Right ventricle myocardium superior (tissue), 1 donor: ENCODE data around the gene AADAC. TPM values are rescaled to one million over a fixed set of nuclear protein-coding genes. Genes with fewer than 3 reads are reported as not detected.
"Not testable (repeated sequence)": the region's sequence is repeated elsewhere in the genome, so short reads cannot be mapped to it uniquely, and the experiment has no call there.

Experiments used
- ATAC-seq: fragments of 200-7000 bp; cut with Tn5 transposase; one replicate; pipeline ENCODE4 v1.9.1; 2020; ENCODE audit warnings: mild to moderate bottlenecking; ENCODE audit not compliant: poor library complexity
- DNase-seq: peaks from one replicate; pipeline ENCODE4 v3.0.0-alpha.2; 2020
- intact Hi-C: fragments of 100-400 bp; cut with DNase I; formaldehyde crosslinking; loops from one replicate; pipeline ENCODE4 v1.11.2; 2022
- total RNA-seq: library from RNA; stranded (reverse); fragmentation: NEBNext Ultra II Directional; extraction: Animal tissue kit (Norgen Biotek cat#: 25700); gene quantifications from one replicate; pipeline ENCODE4 v1.2.1, GENCODE V29; 2021
- donor health status: DM: no; HTN: yes; CAD: no; lungs with severe emphysema.

AADAC gene
- total RNA-seq, 1 donor from 2014 or later, result not detected

DNA sequence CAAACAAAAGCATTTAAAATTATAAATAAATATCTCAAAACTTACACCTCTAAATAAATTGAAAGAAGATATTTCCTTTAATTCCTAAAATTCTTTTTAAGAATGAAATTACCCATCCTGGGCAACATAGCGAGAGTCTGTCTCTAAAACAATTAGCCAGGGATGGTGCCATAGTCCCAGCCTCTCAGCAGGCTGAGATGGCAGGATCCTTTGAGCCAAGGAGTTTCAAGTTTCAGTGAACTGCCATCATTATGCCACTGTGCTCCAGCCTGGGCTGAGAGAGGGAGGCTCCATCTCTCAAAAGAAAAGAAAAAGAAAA lies 25.4 kb downstream of the AADAC start:
- no peak for DNase-seq
- intact Hi-C loops, result loop anchor here (5.0 to 10.0 kb wide), 2 partner anchors 374 to 402 kb away; partner anchors contain the start of gene IGSF10
- ATAC-seq, result no peak

GRCh38 chr3:151841801-151842200 lies 27.9 kb downstream of the AADAC start:
- ATAC-seq, result no peak
- intact Hi-C loops, result no loop called here
- DNase-seq, result no peak

- intact Hi-C loops, result no loop called here
- DNase-seq (no peak), ATAC-seq (no peak)
These were observed 29.4 kb downstream of the AADAC start for GRCh38 chr3:151843275-151843674.

DNA sequence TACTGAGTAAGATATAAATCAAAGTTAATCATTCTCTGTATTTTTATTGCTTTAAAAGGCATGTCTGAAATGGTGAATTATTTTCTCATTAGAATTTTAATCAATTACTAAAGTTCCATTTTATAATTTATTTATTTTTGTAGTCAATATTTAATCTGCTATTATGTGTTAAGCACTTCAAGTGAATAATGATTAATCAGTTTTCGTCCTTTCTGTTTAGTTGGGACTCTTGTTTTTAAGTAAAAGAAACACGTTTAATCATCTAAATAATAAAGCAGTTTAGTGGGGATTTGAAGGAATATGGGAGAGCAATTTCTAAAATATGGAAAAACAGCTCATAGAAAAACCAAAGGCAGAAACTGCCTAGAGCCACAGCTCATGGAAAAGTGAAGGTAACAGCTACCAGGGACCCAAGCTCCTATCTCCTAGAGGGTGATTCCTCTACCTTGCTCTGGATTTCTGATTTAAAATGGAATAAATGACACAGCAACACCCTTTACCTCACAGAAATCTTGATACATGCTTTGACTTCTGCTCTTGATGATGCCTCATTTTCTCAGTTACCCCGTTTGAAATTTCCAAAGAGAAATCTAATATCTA lies 31.5 kb downstream of the AADAC start:
- intact Hi-C loops, result no loop called here

GRCh38 chr3:151850065-151850464 lies 36.1 kb downstream of the AADAC start:
- DNase-seq, ATAC-seq, intact Hi-C loops: not testable (repeated sequence)

More for the DNA sequence above, 31.5 kb downstream of the AADAC start:
- ATAC-seq (no peak), DNase-seq (no peak)

DNA sequence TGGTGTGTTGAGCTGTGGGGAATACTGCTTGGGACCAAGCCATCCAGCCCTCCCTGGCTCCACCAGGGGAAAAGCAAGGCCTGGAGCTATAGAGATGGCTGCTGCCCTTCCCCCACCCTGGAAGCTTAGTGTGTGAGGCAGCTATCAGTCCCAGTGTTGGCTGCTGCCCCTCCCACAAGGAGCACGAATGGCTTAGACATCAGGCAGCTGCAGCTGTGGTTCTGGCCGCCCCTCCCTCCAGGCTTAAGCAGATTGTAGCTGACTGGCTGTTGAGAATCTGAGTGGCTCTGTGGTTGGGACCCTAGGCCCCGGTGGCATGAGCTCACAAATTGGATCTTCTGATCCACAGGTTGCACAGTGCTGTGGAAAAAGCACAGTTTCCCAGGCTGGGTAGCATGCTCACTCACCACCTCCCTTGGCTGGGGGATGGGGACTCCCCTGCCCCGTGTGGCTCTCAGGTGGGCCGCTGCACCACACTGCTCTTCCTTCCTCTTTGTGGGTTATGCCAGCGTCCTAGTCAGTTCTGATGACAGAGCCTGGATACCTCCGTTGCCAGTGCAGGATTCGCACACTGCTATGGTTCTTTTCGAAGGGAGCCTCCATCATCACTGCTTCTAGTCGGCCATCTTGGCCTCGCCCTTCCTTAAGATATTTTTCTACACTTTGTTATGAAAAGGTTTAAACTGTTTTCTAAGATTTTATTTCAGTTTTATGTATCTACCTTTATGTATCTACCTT lies 38.3 kb downstream of the AADAC start:
- ATAC-seq, result no peak
- intact Hi-C loops, result no loop called here
- no peak for DNase-seq

DNA sequence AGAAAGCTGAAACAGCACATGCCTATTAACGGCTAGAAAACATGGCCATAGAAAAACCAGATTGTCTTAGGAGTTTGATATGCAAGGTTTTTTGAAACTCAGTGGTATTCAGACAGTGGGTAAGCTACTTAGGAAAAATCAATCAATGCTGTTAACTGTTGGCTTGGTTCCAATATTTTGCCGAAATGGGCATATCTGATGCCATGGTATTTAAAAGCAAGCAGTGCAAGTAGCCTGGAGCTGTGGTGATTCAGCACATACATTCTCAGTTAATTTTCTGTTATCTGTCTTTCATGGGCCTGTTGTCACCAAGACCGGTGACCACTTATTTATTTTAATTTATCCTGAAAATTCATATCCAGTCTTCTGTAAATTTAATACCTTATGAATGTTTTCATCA lies 42.2 kb downstream of the AADAC start:
- DNase-seq (no peak), ATAC-seq (no peak)
- intact Hi-C loops, result no loop called here

DNA sequence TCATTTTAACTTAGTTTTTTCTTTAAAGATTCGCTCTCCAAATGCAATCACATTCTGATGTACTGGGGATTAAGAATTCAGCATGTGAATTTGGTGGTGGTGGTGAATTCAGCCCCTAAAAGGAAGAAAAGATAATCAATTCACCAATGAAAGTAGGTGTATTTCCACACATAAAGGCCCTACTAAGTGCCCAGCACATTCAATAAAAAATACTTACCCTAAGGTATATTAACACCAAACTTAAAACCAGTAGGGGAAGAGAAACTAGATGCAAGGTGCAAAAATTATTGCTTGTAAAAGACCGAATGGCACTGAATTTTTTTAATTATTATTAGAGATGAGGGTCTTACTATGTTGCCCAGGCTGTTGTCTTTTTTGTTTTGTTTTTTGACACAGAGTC lies 42.7 kb downstream of the AADAC start:
- DNase-seq (no peak), ATAC-seq (no peak)
- intact Hi-C loops, result no loop called here

DNA sequence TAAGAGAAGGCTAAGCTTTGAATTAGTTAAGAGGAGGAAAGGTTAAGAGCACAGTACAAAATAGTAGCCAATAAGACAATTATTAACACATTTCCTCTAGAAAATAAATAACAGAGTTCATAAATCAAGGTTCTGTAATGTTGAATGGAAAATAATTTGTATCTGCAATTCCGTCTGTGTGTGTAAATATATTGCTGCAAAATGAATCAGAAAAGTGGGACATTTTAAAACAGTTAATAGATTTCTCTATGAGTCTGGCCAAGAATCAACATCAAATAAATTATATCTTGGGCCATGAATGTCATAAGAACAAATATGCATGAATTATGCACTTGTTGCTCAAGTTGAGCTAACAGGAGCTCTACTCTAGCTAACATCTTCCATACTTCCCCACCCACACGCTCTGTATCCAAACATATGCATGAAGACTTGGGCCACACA lies 45.3 kb downstream of the AADAC start:
- DNase-seq (no peak), ATAC-seq (no peak)
- intact Hi-C loops, result no loop called here

DNA sequence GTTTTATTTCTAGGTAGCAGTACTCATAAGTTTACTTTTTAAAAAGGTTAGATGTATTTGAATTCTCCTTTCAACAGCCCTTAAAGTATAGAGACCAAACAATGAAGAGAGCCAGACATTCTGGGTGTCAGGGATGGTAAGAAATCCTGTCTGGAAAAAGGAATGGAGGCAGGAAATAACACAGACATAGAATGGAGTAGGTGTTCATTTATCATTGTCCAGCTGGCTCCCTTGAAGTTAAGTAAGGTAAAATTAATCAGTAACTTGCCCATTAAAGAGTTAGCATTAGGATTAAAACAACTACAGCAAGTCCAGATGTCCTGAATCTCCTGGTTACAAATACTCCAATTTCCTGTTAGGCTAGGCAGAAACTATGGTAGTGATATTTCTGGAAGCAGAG lies 46.0 kb downstream of the AADAC start:
- ATAC-seq (no peak), DNase-seq (no peak)
- intact Hi-C loops, result no loop called here

GRCh38 chr3:151863611-151864010 lies 49.7 kb downstream of the AADAC start:
- ATAC-seq (no peak), DNase-seq (no peak)
- intact Hi-C loops, result no loop called here

DNA sequence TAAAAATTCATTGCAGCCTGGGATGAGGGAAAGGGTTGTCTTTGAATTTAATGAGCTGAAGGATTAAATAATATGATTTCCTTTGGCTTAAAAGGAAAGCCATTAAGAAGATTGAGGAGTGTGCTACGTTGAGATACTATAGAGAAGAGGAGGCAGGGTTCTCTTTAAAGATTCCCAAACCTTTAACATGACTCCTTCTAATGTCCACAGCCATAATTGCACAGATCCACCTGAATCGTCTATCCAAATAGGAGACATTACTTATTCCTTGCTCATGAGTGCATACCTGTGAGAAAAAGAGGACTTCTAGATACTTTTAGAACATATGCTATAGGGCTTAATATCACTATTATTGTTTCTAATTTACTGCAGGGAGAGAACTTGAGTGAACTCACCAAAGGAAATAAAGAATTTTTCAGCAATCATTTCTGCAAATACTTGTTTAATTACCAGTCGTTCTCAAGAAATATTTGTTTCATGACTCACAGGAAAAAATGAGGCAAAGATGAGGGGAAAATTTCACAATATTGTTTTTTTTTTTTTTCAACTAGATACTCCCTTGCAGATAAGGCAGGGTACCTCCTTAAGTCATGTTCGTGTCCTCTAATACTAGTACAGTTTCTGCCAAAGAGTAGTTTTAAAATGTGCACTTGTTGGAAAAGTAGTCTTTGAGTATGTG lies 50.6 kb downstream of the AADAC start:
- DNase-seq, result no peak
- ATAC-seq, result no peak
- intact Hi-C loops, result no loop called here

- intact Hi-C loops, result no loop called here
- DNase-seq (no peak), ATAC-seq (no peak)
These were observed 52.9 kb downstream of the AADAC start for GRCh38 chr3:151866711-151867410.

GRCh38 chr3:151867666-151868065 lies 53.8 kb downstream of the AADAC start:
- DNase-seq (no peak), ATAC-seq (no peak)
- intact Hi-C loops, result no loop called here

- no peak for ATAC-seq
- intact Hi-C loops, result no loop called here
These were observed 55.3 kb downstream of the AADAC start for GRCh38 chr3:151869181-151869580.

DNA sequence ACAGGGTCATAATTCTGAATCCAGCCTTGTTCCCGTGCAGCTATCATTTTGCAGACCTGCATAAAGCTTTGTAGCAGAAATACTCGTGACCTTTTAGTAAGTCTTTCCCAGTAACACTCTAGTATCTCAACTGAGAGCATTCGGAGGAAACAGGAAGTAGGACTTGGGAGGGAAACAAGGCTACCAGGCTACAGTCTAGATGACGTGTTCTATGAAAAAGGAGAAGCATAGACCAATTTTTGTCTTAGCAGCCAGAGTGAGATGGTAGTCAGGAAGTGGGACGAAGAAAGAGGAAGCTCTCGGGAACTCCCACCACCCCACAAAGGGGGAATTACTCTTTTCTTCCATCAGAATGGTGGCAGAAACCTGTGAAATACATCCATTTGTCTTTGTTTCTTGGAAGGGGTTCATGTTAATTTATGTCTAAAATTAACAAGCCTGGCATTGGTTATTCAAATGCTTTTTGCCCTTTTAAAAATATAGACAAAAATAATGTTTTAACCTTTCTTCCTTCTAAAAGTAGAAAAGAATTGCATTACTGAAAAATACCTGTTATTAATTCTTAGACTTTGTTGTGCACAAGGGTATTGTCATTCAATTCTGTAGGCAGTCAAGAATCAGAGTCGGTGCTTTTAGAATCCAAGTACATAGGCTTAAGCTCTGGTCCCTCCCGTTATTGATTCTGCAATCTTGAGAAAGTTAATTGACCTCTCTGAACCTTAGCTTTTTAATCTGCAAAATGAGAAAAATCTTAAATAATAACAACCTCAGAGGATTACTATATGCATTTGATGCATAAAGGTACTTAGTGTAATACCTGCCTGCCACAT lies 57.9 kb downstream of the AADAC start:
- ATAC-seq, result peak; percentile 85
- DNase-seq, result no peak
- intact Hi-C loops, result no loop called here

More at GRCh38 chr3:151869181-151869580, 55.3 kb downstream of the AADAC start:
- DNase-seq, result no peak

DNA sequence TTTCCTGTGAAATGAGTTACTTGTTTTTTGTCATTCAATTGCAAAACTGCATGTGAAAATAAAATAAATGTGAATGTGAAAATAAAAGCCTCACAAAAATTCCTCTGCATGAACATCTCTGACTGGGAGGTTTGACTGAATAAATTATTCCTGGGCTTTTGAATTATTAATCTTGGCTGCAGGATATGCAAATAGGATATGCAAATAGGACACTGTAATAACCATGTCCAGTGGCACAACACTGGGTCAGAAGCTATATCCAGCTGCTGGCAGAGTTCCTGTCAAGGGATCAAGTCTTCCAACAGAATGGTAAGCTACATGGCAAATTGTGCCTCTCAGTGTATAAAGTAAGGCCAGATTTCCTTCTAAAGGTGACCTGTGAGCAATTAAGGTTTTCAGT lies 59.5 kb downstream of the AADAC start, which contains the start of gene SUCNR1:
SUCNR1 (plus strand) TSS at position 246 of the 400 bp plus-strand sequence. CDS start 6,250 bp downstream, outside the sequence.
- no peak for DNase-seq
- intact Hi-C loops, result no loop called here
- no peak for ATAC-seq

DNA sequence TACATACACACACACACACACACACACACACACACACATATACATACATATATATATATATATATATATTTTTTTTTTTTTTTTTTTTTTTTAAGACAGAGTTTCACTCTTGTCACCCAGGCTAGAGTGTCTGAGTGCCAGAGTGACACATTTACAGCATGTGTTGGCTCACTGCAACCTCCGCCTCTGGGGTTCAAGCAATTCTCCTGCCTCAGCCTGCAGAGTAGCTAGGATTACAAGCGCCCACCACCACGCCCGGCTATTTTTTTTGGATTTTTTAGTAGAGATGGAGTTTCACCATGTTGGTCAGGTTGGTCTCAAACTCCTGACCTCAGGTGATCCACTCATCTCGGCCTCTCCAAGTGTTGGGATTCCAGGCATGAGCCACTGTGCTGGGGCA lies 60.2 kb downstream of the AADAC start:
- ATAC-seq, DNase-seq, intact Hi-C loops: not testable (repeated sequence)
